ENCODE data around the gene B3GNT2. TPM values are rescaled to one million over a fixed set of nuclear protein-coding genes. Genes with fewer than 3 reads are reported as not detected.

The B3GNT2 gene
- total and polyA plus RNA-seq, 9 donors = 6.7 to 20.6 (median 11.2) TPM

- WGBS, 3 donors = 89 to 96% (median 95%) methylated on average over 6 of the region's 6 CpGs
- peaks cover 18% of the 10 kb centered on the region for H3K4me1 ChIP-seq (ENCODE audit: insufficient read depth)
- no peak for DNase-seq
- H3K27me3 ChIP-seq = no peaks in the 10 kb centered on the region
- intact Hi-C loops (cut with DNase I) = no loop called here
- no peaks in the 10 kb centered on the region for H3K36me3 ChIP-seq
- no peak overlapping the region for H3K27ac ChIP-seq
- TF ChIP-seq POLR2A (IDR thresholded peaks at IDR 0.05) (no peak), EP300 (IDR thresholded peaks at IDR 0.05) (no peak), CTCF (IDR thresholded peaks at IDR 0.05) (no peak)
- H3K9me3 ChIP-seq = no peaks in the 10 kb centered on the region
- no peak overlapping the region for H3K4me3 ChIP-seq
Measured at GRCh38 chr2:62205554-62205953, 9.6 kb downstream of the B3GNT2 start.

- no peaks in the 10 kb centered on the region for H3K9me3 ChIP-seq
- intact Hi-C loops (cut with DNase I) = no loop called here
- H3K4me1 ChIP-seq (ENCODE audit: insufficient read depth) = peaks cover 18% of the 10 kb centered on the region
- H3K36me3 ChIP-seq = no peaks in the 10 kb centered on the region
- DNase-seq = no peak
- 89 to 97% (median 92%) methylated on average over 5 of the region's 5 CpGs for WGBS, 3 donors
- H3K4me3 ChIP-seq = no peak overlapping the region
- H3K27me3 ChIP-seq = no peaks in the 10 kb centered on the region
- no peak for TF ChIP-seq POLR2A (IDR thresholded peaks at IDR 0.05)
- TF ChIP-seq CTCF (IDR thresholded peaks at IDR 0.05) = no peak
- no peak for TF ChIP-seq EP300 (IDR thresholded peaks at IDR 0.05)
- H3K27ac ChIP-seq = no peak overlapping the region
Measured at GRCh38 chr2:62206024-62206423, 10.1 kb downstream of the B3GNT2 start.

DNA sequence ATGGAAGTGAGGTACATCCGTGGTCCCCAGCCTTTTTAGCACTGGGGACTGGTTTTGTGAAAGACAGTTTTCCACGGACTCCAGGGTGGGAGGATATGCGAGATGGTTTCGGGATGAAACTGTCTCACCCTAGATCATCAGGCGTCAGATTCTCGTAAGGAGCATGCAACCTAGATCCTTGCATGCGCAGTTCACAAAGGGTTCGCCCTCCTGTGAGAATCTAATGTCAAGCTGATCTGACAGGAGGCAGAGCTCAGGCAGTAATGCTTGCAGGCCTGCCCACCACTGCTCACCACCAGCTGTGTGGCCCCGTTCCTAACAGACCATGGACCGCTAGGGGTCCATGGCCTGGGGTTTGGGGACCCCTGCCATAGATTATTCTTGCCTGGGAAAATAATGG, 11.6 kb downstream of the B3GNT2 start:
- Histone ChIP-seq H3K36me3 (no peaks in the 10 kb centered on the region), H3K27me3 (no peaks in the 10 kb centered on the region), H3K4me3 (no peak overlapping the region), H3K4me1 (ENCODE audit: insufficient read depth) (peaks cover 18% of the 10 kb centered on the region), H3K27ac (no peak overlapping the region), H3K9me3 (no peaks in the 10 kb centered on the region)
- WGBS, 3 donors = 88 to 95% (median 90%) methylated on average over 10 of the region's 10 CpGs
- intact Hi-C loops (cut with DNase I) = no loop called here
- no peak for TF ChIP-seq CTCF (IDR thresholded peaks at IDR 0.05)
- TF ChIP-seq POLR2A (IDR thresholded peaks at IDR 0.05) = no peak
- no peak for TF ChIP-seq EP300 (IDR thresholded peaks at IDR 0.05)
- no peak for DNase-seq

- Histone ChIP-seq H3K27ac (no peak overlapping the region), H3K4me1 (ENCODE audit: insufficient read depth) (peaks cover 18% of the 10 kb centered on the region), H3K4me3 (no peak overlapping the region), H3K36me3 (no peaks in the 10 kb centered on the region), H3K27me3 (no peaks in the 10 kb centered on the region), H3K9me3 (no peaks in the 10 kb centered on the region)
- peak in 1 of 5 donors; percentile 42 for DNase-seq
- TF ChIP-seq CTCF (IDR thresholded peaks at IDR 0.05) = no peak
- no peak for TF ChIP-seq POLR2A (IDR thresholded peaks at IDR 0.05)
- TF ChIP-seq EP300 (IDR thresholded peaks at IDR 0.05) = no peak
- 49 to 58% (median 52%) methylated on average over 4 of the region's 4 CpGs for WGBS, 3 donors
- intact Hi-C loops (cut with DNase I) = no loop called here
Measured at GRCh38 chr2:62208074-62208757, 12.3 kb downstream of the B3GNT2 start.

Measured in ovary (tissue), 9 donors.